Measurements from ENCODE around the gene HAGHL.

Gene HAGHL

DNA sequence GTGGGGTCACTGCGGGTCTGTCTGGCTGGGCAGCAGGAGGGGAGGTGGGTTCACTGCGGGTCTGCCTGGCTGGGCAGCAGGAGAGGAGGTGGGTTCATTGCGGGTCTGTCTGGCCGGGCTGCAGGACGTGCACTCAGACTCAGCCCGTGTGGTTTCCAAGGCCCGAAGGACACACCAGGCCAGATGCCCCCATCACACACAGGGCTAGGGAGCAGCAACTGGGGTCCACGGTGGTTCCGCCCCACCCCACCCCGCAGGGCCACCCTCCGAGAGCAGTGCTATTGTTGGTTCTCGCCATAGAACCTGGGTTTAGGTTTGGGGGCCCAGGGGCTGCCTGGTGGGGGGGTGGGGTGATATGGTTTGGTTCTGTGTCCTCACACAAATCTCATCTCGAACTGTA is 19.7 kb downstream of the HAGHL start (continued):
- TF ChIP-seq, protein P1, sequence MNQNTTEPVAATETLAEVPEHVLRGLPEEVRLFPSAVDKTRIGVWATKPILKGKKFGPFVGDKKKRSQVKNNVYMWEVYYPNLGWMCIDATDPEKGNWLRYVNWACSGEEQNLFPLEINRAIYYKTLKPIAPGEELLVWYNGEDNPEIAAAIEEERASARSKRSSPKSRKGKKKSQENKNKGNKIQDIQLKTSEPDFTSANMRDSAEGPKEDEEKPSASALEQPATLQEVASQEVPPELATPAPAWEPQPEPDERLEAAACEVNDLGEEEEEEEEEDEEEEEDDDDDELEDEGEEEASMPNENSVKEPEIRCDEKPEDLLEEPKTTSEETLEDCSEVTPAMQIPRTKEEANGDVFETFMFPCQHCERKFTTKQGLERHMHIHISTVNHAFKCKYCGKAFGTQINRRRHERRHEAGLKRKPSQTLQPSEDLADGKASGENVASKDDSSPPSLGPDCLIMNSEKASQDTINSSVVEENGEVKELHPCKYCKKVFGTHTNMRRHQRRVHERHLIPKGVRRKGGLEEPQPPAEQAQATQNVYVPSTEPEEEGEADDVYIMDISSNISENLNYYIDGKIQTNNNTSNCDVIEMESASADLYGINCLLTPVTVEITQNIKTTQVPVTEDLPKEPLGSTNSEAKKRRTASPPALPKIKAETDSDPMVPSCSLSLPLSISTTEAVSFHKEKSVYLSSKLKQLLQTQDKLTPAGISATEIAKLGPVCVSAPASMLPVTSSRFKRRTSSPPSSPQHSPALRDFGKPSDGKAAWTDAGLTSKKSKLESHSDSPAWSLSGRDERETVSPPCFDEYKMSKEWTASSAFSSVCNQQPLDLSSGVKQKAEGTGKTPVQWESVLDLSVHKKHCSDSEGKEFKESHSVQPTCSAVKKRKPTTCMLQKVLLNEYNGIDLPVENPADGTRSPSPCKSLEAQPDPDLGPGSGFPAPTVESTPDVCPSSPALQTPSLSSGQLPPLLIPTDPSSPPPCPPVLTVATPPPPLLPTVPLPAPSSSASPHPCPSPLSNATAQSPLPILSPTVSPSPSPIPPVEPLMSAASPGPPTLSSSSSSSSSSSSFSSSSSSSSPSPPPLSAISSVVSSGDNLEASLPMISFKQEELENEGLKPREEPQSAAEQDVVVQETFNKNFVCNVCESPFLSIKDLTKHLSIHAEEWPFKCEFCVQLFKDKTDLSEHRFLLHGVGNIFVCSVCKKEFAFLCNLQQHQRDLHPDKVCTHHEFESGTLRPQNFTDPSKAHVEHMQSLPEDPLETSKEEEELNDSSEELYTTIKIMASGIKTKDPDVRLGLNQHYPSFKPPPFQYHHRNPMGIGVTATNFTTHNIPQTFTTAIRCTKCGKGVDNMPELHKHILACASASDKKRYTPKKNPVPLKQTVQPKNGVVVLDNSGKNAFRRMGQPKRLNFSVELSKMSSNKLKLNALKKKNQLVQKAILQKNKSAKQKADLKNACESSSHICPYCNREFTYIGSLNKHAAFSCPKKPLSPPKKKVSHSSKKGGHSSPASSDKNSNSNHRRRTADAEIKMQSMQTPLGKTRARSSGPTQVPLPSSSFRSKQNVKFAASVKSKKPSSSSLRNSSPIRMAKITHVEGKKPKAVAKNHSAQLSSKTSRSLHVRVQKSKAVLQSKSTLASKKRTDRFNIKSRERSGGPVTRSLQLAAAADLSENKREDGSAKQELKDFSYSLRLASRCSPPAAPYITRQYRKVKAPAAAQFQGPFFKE (tag by site-specific recombination; IDR thresholded peaks at IDR 0.05; ENCODE audit: borderline replicate concordance) = no peak
- no peak for TF ChIP-seq ZNF555 (tag by site-specific recombination; conservative IDR thresholded peaks at IDR 0.05)
- no peak for TF ChIP-seq ZBTB17 (tag by site-specific recombination; IDR thresholded peaks at IDR 0.05)
- TF ChIP-seq, protein P2, sequence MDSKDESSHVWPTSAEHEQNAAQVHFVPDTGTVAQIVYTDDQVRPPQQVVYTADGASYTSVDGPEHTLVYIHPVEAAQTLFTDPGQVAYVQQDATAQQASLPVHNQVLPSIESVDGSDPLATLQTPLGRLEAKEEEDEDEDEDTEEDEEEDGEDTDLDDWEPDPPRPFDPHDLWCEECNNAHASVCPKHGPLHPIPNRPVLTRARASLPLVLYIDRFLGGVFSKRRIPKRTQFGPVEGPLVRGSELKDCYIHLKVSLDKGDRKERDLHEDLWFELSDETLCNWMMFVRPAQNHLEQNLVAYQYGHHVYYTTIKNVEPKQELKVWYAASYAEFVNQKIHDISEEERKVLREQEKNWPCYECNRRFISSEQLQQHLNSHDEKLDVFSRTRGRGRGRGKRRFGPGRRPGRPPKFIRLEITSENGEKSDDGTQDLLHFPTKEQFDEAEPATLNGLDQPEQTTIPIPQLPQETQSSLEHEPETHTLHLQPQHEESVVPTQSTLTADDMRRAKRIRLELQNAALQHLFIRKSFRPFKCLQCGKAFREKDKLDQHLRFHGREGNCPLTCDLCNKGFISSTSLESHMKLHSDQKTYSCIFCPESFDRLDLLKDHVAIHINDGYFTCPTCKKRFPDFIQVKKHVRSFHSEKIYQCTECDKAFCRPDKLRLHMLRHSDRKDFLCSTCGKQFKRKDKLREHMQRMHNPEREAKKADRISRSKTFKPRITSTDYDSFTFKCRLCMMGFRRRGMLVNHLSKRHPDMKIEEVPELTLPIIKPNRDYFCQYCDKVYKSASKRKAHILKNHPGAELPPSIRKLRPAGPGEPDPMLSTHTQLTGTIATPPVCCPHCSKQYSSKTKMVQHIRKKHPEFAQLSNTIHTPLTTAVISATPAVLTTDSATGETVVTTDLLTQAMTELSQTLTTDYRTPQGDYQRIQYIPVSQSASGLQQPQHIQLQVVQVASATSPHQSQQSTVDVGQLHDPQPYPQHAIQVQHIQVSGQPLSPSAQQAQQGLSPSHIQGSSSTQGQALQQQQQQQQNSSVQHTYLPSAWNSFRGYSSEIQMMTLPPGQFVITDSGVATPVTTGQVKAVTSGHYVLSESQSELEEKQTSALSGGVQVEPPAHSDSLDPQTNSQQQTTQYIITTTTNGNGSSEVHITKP (tag by site-specific recombination; IDR thresholded peaks at IDR 0.05) = no peak
- no peak for TF ChIP-seq ZNF560 (tag by site-specific recombination; IDR thresholded peaks at IDR 0.05; ENCODE audit: borderline replicate concordance)
- TF ChIP-seq ZBTB21 (tag by site-specific recombination; IDR thresholded peaks at IDR 0.05) = no peak
- no peak for TF ChIP-seq ZNF133 (tag by site-specific recombination; IDR thresholded peaks at IDR 0.05)
- TF ChIP-seq ZBTB8A (tag by site-specific recombination; IDR thresholded peaks at IDR 0.05) = no peak
- no peak for TF ChIP-seq ZNF544 (tag by site-specific recombination; IDR thresholded peaks at IDR 0.05)
- no peak for TF ChIP-seq SALL2 (tag by site-specific recombination; IDR thresholded peaks at IDR 0.05; ENCODE audit: borderline replicate concordance)
- TF ChIP-seq ZSCAN23 (tag by site-specific recombination; IDR thresholded peaks at IDR 0.05) = no peak

DNA sequence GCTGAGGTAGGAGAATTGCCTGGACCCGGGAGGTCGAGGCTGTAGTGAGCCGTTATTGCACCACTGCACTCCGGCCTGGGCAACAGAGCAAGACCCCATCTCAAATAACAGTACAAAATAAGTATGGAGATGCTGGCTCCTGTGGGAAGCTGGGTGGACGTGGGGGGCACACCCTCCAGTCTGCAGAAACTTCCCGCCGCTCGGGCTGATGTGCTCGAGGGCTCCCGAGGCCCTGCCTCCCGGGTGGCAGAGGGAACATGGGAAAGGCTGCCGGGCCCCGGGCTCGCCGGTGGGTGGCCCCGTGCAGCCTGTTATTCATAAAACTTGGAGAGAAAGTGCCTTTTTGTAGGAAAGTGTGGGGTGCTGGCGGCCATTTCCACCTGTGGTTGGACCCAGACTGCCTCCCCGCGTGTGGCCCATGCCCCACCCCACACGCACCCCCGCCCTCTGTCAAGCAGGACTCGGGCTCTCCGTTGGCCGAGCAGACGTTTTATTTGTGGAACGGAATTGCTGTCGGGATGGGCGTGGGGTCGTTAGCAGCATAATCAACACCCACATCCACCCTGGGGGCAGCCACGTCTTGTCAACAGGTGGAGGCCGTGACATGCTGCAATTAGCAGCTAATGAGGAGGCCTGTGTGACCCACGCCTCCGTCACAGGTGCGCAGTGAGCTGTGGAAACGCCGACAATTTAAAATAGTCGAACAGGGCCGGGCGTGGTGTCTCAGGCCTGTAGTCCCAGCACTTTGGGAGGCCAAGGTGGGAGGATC is 21.3 kb downstream of the HAGHL start:
- TF ChIP-seq ZNF121 (tag by site-specific recombination; IDR thresholded peaks at IDR 0.05) = peak; percentile 76; the same call in 1 of the 2 replicates
- TF ChIP-seq, protein P3, sequence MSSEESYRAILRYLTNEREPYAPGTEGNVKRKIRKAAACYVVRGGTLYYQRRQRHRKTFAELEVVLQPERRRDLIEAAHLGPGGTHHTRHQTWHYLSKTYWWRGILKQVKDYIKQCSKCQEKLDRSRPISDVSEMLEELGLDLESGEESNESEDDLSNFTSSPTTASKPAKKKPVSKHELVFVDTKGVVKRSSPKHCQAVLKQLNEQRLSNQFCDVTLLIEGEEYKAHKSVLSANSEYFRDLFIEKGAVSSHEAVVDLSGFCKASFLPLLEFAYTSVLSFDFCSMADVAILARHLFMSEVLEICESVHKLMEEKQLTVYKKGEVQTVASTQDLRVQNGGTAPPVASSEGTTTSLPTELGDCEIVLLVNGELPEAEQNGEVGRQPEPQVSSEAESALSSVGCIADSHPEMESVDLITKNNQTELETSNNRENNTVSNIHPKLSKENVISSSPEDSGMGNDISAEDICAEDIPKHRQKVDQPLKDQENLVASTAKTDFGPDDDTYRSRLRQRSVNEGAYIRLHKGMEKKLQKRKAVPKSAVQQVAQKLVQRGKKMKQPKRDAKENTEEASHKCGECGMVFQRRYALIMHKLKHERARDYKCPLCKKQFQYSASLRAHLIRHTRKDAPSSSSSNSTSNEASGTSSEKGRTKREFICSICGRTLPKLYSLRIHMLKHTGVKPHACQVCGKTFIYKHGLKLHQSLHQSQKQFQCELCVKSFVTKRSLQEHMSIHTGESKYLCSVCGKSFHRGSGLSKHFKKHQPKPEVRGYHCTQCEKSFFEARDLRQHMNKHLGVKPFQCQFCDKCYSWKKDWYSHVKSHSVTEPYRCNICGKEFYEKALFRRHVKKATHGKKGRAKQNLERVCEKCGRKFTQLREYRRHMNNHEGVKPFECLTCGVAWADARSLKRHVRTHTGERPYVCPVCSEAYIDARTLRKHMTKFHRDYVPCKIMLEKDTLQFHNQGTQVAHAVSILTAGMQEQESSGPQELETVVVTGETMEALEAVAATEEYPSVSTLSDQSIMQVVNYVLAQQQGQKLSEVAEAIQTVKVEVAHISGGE (tag by site-specific recombination; conservative IDR thresholded peaks at IDR 0.05; ENCODE audit: low read depth) = no peak
- TF ChIP-seq, protein P4, sequence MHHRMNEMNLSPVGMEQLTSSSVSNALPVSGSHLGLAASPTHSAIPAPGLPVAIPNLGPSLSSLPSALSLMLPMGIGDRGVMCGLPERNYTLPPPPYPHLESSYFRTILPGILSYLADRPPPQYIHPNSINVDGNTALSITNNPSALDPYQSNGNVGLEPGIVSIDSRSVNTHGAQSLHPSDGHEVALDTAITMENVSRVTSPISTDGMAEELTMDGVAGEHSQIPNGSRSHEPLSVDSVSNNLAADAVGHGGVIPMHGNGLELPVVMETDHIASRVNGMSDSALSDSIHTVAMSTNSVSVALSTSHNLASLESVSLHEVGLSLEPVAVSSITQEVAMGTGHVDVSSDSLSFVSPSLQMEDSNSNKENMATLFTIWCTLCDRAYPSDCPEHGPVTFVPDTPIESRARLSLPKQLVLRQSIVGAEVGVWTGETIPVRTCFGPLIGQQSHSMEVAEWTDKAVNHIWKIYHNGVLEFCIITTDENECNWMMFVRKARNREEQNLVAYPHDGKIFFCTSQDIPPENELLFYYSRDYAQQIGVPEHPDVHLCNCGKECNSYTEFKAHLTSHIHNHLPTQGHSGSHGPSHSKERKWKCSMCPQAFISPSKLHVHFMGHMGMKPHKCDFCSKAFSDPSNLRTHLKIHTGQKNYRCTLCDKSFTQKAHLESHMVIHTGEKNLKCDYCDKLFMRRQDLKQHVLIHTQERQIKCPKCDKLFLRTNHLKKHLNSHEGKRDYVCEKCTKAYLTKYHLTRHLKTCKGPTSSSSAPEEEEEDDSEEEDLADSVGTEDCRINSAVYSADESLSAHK (tag by site-specific recombination; IDR thresholded peaks at IDR 0.05) = no peak
- TF ChIP-seq ZNF37A (tag by site-specific recombination; IDR thresholded peaks at IDR 0.05) = no peak
- no peak for TF ChIP-seq ZNF426 (tag by site-specific recombination; IDR thresholded peaks at IDR 0.05)
- peak; percentile 71; the same call in 1 of the 2 replicates for TF ChIP-seq SCRT2 (tag by site-specific recombination; IDR thresholded peaks at IDR 0.05)
- POLR2A ChIA-PET = no interaction called here
- Histone ChIP-seq H3K4me1 (ENCODE audit: control insufficient read depth, insufficient read depth, low read length) (no peaks in the 10 kb centered on the region), H3K27ac (ENCODE audit: extremely low read depth, low read depth, low read length) (no peak overlapping the region), H3K36me3 (ENCODE audit: control insufficient read depth in 2 of 2, insufficient read depth in 1 of 2, low read length in 2 of 2) (no peaks in the 10 kb centered on the region), H3K4me3 (ENCODE audit: low read depth, low read length) (no peak overlapping the region), H3K9me3 (ENCODE audit: control insufficient read depth, insufficient read depth, low read depth, low read length) (no peaks in the 10 kb centered on the region)
- CTCF ChIA-PET = interaction anchor here (0.5 to 2.1 kb wide), 3 partner anchors 37 to 311 kb away, joined by 4 to 7 read pairs (median 5); partner anchors contain the start of genes CHTF18 and RPUSD1

All from HEK293 (cell line).